HG02763 (cell line): ENCODE measurements around the gene SH2D1B.

ENCODE experiments used
- ATAC-seq: cut with Tn5 transposase; IDR thresholded peaks from one replicate; pipeline ENCODE4 v1.9.1; 2021; ENCODE audit warnings: mild to moderate bottlenecking, moderate library complexity; ENCODE audit not compliant: unreplicated experiment

SH2D1B gene

GRCh38 chr1:162383516-162383915 is 28.4 kb downstream of the SH2D1B start:
- no peak for ATAC-seq

- no peak for ATAC-seq
Observed at GRCh38 chr1:162383091-162383490, 28.8 kb downstream of the SH2D1B start.

GRCh38 chr1:162381941-162382750 is 29.8 kb downstream of the SH2D1B start:
- no peak for ATAC-seq

GRCh38 chr1:162381383-162381782 is 30.6 kb downstream of the SH2D1B start, which contains the start of gene C1orf226:
C1orf226 (plus strand) TSS chr1:162381728; CDS start chr1:162381902, 174 bp downstream.
- no peak for ATAC-seq

GRCh38 chr1:162380061-162380846 is 31.7 kb downstream of the SH2D1B start:
- ATAC-seq: no peak

GRCh38 chr1:162376691-162377090 is 35.2 kb downstream of the SH2D1B start, which contains the start of gene SPATA46:
SPATA46 (minus strand) TSS chr1:162376854; CDS start chr1:162376790, 64 bp downstream.
- ATAC-seq: no peak

- no peak for ATAC-seq
Observed at GRCh38 chr1:162375463-162375862, 36.5 kb downstream of the SH2D1B start.

- ATAC-seq: no peak
Observed at GRCh38 chr1:162374406-162374805, 37.5 kb downstream of the SH2D1B start.

- no peak for ATAC-seq
Observed at GRCh38 chr1:162373541-162374260, 38.2 kb downstream of the SH2D1B start.

GRCh38 chr1:162373072-162373427 is 38.9 kb downstream of the SH2D1B start:
- no peak for ATAC-seq

- no peak for ATAC-seq
Observed at GRCh38 chr1:162372159-162373071, 39.5 kb downstream of the SH2D1B start.

- ATAC-seq: no peak
Observed at GRCh38 chr1:162371611-162372010, 40.3 kb downstream of the SH2D1B start.

GRCh38 chr1:162370721-162371120 is 41.2 kb downstream of the SH2D1B start:
- ATAC-seq: no peak

GRCh38 chr1:162370161-162370560 is 41.8 kb downstream of the SH2D1B start:
- ATAC-seq: no peak

GRCh38 chr1:162369571-162369970 is 42.4 kb downstream of the SH2D1B start:
- ATAC-seq: no peak

- no peak for ATAC-seq
Observed at GRCh38 chr1:162368451-162368850, 43.5 kb downstream of the SH2D1B start.

GRCh38 chr1:162367772-162368171 is 44.2 kb downstream of the SH2D1B start:
- no peak for ATAC-seq

GRCh38 chr1:162367073-162367472 is 44.9 kb downstream of the SH2D1B start:
- ATAC-seq: no peak

GRCh38 chr1:162366671-162367070 is 45.3 kb downstream of the SH2D1B start:
- no peak for ATAC-seq

GRCh38 chr1:162366149-162366548 is 45.8 kb downstream of the SH2D1B start:
- no peak for ATAC-seq
